ENCODE results near the gene DOCK2.
"Not testable (repeated sequence)": the region's sequence is repeated elsewhere in the genome, so short reads cannot be mapped to it uniquely, and the experiment has no call there.

The DOCK2 gene

DNA sequence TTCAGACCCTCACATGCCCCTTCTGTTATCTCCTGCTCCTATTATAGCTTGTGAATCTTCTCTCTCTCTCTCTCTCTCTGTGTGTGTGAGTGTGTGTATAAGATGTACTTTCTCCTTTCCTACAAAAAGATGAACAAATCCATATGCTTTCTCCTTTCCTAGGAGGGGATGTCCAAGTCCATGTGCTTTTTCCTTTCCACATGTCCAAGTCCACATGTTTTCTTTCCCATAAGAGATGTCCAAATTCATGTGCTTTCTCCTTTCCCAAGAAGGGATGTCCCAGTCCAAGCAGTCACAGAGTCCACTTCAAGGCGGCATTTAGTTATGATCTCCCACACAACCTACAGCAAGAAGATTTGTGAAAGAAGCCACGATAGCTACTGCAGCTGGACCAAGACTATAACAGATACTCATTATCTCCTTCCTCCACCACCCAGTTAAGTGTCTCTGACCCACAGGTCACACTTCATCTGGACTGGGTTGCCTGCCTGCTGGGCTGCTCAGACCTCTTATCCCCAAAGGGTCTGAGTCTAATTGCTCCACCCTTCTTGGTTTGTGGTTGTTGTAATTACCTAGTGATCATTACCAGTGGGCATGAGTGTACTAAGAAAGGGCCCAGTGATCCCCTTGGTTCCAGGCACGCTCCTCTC is 450.2 kb downstream of the DOCK2 start:
- POLR2A ChIA-PET (ENCODE audit: low non-redundant PET): no interaction called here
- no peak for DNase-seq (ENCODE audit: low spot score)
- TF ChIP-seq, protein P1, sequence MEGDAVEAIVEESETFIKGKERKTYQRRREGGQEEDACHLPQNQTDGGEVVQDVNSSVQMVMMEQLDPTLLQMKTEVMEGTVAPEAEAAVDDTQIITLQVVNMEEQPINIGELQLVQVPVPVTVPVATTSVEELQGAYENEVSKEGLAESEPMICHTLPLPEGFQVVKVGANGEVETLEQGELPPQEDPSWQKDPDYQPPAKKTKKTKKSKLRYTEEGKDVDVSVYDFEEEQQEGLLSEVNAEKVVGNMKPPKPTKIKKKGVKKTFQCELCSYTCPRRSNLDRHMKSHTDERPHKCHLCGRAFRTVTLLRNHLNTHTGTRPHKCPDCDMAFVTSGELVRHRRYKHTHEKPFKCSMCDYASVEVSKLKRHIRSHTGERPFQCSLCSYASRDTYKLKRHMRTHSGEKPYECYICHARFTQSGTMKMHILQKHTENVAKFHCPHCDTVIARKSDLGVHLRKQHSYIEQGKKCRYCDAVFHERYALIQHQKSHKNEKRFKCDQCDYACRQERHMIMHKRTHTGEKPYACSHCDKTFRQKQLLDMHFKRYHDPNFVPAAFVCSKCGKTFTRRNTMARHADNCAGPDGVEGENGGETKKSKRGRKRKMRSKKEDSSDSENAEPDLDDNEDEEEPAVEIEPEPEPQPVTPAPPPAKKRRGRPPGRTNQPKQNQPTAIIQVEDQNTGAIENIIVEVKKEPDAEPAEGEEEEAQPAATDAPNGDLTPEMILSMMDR (conservative IDR thresholded peaks at IDR 0.05; ENCODE audit: low read depth): no peak
- CTCF ChIA-PET: interaction anchor here (0.9 kb wide), 1 partner anchor 13 kb away, joined by 3 read pairs; no protein-coding TSS in a partner anchor
- no peak overlapping the region for H3K27ac ChIP-seq

DNA sequence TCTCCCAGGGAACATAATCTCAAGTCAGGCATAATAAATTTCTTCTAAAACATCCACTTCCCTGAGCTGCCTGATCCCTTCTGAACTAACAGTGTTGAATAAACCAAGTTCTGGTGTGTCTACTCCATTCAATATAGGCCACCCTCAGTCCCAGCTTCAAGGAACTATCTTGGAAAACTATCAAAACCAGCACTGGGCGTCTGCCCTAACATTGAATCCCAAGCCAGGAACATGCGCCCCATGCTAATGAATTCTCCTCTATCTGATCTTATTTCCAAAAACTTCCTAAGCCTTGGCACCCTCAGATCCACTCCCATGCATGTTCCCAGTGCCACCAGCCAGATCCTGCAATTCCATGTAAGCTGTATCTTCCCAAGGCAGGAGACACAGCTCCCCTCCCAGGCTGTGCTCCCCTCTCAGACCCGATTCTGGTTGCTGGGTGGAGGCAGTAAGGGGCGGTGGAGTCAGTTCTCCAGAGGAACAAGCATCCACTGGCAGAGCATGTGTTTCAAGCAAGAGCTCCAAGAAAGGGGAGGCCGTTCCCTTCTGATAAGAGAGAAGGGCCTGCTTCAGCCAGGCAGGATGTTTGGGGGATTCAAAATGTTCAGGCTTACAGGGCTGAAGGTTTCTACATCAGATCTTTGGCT is 455.5 kb downstream of the DOCK2 start:
- no peak overlapping the region for H3K27ac ChIP-seq

DNA sequence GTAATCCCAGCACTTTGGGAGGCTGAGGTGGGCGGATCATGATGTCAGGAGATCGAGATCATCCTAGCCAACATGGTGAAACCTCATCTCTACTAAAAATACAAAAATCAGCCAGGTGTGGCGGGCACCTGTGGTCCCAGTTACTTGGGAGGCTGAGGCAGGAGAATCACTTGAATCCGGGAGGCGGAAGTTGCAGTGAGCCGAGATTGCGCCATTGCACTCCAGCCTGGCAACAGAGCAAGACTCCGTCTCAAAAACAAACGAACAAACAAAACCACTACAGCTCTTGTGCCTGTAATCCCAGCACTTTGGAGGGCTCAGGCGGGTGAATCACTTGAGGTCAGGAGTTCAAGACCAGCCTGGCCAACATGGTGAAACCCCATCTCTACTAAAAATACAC is 457.3 kb downstream of the DOCK2 start:
- DNase-seq (ENCODE audit: low spot score); H3K27ac ChIP-seq; POLR2A ChIA-PET (ENCODE audit: low non-redundant PET): not testable (repeated sequence)
- CTCF ChIA-PET: interaction anchor here (1.1 kb wide), 1 partner anchor 90 kb away, joined by 4 read pairs; no protein-coding TSS in a partner anchor

More for the DNA sequence above, 455.5 kb downstream of the DOCK2 start:
- DNase-seq (ENCODE audit: low spot score): no peak
- ChIA-PET CTCF (interaction anchor here (0.6 to 1.8 kb wide), 2 partner anchors 22 to 624 kb away, joined by 3 to 6 read pairs; no protein-coding TSS in a partner anchor), POLR2A (ENCODE audit: low non-redundant PET) (no interaction called here)
- TF ChIP-seq, protein P1 (conservative IDR thresholded peaks at IDR 0.05; ENCODE audit: low read depth): no peak

DNA sequence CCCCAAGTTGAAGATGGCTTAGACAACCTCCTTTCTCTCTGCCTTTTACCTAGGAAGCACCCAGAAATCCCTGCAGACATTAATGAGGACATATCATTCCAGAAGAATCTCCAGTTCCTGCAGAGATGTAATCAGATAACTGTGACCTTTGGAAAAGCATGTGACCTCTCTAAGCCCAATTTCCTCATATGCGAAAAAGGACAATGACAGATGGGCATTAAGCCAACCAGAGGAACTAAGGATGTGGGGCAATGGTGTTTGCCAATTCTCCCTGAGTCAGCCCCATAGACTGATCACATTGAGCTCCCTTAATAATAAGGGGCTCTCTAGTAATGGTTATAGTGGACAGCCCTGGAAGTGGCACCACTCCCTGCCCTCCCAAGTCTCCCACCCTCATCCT is 458.6 kb downstream of the DOCK2 start:
- ChIA-PET CTCF (interaction anchor here (0.7 to 0.9 kb wide), 2 partner anchors 121 to 130 kb away, joined by 3 read pairs; no protein-coding TSS in a partner anchor), POLR2A (ENCODE audit: low non-redundant PET) (no interaction called here)
- TF ChIP-seq, protein P1 (conservative IDR thresholded peaks at IDR 0.05; ENCODE audit: low read depth): no peak
- DNase-seq (ENCODE audit: low spot score): no peak
- H3K27ac ChIP-seq: no peak overlapping the region

DNA sequence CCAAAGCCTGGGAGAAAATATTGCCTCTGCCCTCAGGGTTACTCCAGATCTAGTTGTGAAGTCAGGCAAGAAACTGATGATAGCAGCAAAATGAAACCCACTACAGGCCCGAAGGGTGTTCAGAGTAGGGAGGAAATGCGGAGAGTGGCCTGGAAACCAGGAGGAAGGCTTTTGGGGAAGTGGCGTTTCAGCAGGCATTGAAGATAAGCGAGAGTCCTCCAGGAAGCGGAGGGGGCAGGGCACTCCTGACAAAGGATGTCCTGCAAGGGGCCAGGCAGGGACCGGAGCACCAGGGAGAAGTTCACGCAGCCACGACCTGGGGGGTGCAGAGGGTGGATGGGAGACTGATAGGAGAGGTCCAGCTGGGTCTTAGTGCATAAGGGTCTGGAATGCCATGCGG is 460.9 kb downstream of the DOCK2 start:
- no peak for DNase-seq (ENCODE audit: low spot score)
- no peak overlapping the region for H3K27ac ChIP-seq
- ChIA-PET POLR2A (ENCODE audit: low non-redundant PET) (no interaction called here), CTCF (interaction anchor here (0.8 to 3.7 kb wide), 4 partner anchors 70 to 118 kb away, joined by 3 to 43 read pairs (median 6); no protein-coding TSS in a partner anchor)
- TF ChIP-seq, protein P1 (conservative IDR thresholded peaks at IDR 0.05; ENCODE audit: low read depth): no peak

DNA sequence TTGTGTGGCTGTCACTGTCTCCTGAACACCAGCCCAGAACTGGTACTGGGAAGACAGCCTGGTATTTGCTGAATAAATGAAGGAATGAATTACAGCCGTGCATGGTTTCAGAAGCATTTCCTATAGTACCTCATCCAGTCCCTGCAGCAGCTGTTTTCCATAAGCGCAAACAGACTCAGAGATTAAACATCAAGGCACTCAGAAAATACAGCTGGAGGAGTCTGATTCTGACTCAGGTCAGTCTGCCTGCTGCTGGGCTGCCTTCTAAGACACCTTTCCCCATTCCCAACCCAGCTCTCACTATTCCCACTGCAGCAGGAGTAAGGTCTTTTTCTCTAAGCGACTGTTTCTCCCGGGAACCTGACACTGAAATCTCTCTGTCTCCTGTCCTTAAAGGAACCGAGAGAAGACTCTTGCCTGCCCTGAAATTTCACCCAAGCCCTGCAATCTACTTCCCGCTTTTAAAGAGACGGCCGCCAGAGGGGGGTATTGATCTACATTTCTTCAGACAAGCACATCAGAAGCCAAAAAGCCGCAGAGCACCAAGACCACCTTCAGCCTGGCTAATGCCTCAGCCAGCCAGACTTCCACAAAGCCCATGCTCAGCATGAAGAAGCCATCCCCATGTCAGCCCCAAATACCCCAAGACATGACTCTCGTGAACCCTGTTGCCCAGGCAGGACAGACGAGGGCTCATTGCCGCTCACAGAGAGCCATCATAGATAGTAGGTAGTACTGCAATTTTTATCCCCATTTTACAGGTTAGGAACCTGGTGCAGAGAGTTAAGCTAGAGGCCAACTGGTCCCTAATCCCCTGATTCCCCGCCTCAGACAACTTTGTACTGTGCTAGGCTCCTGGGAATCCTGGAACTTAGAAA is 463.2 kb downstream of the DOCK2 start:
- no peak overlapping the region for H3K27ac ChIP-seq
- CTCF ChIA-PET: interaction anchor here (0.5 to 3.7 kb wide), 17 partner anchors 10 to 851 kb away, joined by 3 to 43 read pairs (median 4); no protein-coding TSS in a partner anchor
- POLR2A ChIA-PET (ENCODE audit: low non-redundant PET): no interaction called here
- peak; percentile 69 for DNase-seq (ENCODE audit: low spot score)
- TF ChIP-seq, protein P1 (conservative IDR thresholded peaks at IDR 0.05; ENCODE audit: low read depth): peak; percentile 70
